GM23248 (cell line): ENCODE results near the gene TMEM247.

Experiments
- EZH2 ChIP-seq: fragments of 200-600 bp; sonication (generic); IDR thresholded peaks from 2 replicates; pipeline ENCODE4 v1.6.1; 2018; ENCODE audit warnings: antibody characterized with exemption, mild to moderate bottlenecking; ENCODE audit not compliant: insufficient read depth, poor library complexity, severe bottlenecking
- EZH2phosphoT487 ChIP-seq: fragments of 200-600 bp; sonication (generic); IDR thresholded peaks from 2 replicates; pipeline ENCODE4 v1.6.1; 2018; ENCODE audit warnings: antibody characterized with exemption, moderate library complexity, mild to moderate bottlenecking, low read depth; ENCODE audit not compliant: insufficient read depth

DNA sequence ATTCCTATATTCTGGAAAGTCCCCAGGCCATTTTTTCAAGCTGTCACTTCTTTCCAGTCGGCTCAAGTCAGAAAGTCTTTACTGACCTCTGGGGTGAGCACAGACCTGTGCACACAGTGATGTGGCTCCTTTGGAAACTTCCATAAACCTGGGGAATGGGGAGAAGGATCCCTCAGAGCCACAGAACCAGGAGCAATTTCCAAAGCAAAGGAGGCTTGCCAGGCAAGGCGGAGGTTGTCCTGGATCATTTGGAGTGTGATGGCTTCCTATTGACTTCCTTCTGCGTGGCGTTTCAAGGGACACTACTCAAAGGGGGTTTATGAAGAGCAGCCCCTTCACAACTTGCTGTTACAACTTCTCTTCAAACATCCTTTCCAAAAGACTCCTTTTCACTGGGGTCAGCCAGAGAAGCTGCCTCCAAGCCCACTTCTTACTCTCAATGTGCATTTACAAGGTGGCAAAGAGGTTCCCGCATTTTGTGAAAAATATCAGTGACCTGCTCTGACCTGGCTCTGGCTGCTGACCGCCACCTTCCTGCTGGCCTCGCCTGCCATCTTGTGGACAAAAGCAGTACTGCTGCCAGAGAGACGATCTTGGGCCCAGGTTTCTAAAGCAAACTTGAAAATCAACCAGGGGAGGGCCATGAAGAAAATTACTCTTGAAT lies 18.2 kb upstream of the TMEM247 start:
- TF ChIP-seq EZH2 (no peak), EZH2phosphoT487 (no peak)
